Cardiac fibroblast (primary cell): ENCODE results near the gene MBNL1.
"Not testable (repeated sequence)": the region's sequence is repeated elsewhere in the genome, so short reads cannot be mapped to it uniquely, and the experiment has no call there.

Source experiments
- DNase-seq, 2 donors: peaks; one replicate each; pipeline versions ENCODE4 v3.0.0 to v3.0.0-alpha.2; 2010; ENCODE audit warnings: low read depth in 2 of 2
- H3K4me3 ChIP-seq, 2 donors: replicated peaks in 1 of 2; 1 replicate in 1 of 2; 2 replicates in 1 of 2; pipeline ENCODE4 v1.5.1; 2011; ENCODE audit warnings: low read depth in 2 of 2, low read length in 2 of 2, mild to moderate bottlenecking in 2 of 2, moderate library complexity in 1 of 2
- TF ChIP-seq, protein P1 (sequence below): IDR thresholded peaks from one replicate; pipeline ENCODE4 v1.5.1; 2011; ENCODE audit warnings: low read depth, mild to moderate bottlenecking, low read length, inconsistent platforms

The MBNL1 gene

DNA sequence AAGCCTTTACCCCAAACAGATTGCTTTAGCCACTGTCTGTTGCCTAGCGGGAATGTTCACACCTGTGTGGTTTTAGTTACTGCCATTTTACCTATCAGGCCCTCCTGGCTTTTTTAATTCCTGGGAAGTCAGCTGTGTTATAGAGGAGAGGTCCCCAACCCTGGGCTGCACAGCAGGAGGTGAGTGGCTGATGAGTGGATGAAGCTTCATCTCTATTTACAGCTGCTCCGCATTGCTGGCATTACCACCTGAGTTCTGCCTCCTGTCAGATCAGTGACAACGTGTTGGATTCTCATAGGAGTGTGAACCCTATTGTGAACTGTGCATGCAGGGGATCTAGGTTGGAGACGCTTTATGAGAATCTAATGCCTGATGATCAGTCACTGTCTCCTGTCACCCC, 127.0 kb downstream of the MBNL1 start:
- TF ChIP-seq, protein P1, sequence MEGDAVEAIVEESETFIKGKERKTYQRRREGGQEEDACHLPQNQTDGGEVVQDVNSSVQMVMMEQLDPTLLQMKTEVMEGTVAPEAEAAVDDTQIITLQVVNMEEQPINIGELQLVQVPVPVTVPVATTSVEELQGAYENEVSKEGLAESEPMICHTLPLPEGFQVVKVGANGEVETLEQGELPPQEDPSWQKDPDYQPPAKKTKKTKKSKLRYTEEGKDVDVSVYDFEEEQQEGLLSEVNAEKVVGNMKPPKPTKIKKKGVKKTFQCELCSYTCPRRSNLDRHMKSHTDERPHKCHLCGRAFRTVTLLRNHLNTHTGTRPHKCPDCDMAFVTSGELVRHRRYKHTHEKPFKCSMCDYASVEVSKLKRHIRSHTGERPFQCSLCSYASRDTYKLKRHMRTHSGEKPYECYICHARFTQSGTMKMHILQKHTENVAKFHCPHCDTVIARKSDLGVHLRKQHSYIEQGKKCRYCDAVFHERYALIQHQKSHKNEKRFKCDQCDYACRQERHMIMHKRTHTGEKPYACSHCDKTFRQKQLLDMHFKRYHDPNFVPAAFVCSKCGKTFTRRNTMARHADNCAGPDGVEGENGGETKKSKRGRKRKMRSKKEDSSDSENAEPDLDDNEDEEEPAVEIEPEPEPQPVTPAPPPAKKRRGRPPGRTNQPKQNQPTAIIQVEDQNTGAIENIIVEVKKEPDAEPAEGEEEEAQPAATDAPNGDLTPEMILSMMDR = no peak
- H3K4me3 ChIP-seq = no peak overlapping the region
- DNase-seq = no peak

DNA sequence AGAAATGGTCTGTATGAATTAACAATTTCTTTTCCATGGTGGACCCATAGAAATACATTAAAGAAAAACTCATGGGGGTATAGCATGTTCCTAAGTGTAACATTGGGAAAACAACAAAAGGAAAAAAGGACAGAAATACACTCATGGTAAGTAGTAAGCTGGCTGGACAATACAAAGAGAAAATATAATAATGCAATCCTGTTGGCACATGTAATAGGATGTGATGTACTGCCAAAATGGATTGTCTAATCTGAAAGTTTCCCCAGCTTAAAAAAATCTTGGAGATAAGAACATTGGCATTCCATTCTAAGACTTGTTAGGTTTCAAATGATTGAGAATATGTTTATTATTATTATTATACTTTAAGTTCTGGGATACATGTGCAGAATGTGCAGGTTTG, 128.1 kb downstream of the MBNL1 start:
- no peak overlapping the region for H3K4me3 ChIP-seq
- peak; percentile 71 to 86 for DNase-seq
- TF ChIP-seq, protein P1 = no peak

DNA sequence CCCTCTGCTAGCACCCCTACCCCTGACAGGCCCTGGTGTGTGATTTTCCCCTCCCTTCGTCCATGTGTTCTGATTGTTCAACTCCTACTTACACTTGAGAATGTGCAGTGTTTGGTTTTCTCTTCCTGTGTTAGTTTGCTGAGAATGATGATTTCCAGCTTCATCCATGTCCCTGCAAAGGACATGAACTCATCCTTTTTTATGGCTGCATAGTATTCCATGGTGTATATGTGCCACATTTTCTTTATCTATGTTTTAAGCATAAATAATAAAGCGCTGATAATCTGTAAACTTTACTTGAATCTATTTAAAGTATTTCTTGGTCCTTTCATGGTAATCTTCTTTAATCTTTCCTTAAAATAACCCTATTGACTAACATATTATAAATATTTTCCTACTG, 128.6 kb downstream of the MBNL1 start:
- DNase-seq = peak in 1 of 2 donors; percentile 37
- H3K4me3 ChIP-seq = not testable (repeated sequence)

DNA sequence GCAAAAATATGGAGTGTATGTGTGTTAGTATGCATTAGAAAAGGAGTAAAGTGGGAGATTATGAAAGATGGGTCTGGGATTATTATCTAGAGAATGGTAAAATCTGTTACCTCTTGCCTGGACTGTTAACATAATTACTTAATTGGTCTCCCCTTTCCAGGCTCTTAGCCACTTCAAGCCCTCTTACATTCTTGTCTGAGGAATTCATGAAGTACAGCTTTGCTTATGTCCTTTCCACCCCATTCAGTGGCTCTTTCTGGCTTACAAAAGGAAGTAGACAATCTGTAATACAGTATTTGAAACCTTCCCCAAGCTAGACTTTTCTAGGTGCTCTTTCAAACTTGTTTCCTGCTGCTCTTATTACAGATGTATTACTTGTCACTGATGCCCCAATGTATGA, 129.8 kb downstream of the MBNL1 start:
- peak in 1 of 2 donors; percentile 34 for DNase-seq
- H3K4me3 ChIP-seq = no peak overlapping the region
- TF ChIP-seq, protein P1 = no peak

DNA sequence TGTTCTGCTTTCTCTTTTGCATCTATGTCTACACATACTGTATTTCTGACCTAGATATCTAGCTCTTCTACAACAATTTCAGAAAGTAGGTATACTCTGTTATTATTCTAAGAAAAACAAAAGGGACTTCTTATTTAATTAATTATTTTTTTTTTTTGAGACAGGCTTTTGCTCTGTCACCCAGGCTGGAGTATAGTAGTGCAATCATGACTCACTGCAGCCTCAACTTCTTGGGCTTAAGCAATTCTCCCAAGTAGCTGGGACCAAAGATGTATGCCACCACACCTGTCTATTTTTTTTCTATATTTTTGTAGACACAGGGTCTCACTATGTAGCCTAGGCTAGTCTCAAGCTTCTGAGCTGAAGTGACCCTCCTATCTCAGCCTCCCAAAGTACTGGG, 130.6 kb downstream of the MBNL1 start:
- no peak overlapping the region for H3K4me3 ChIP-seq
- TF ChIP-seq, protein P1 = no peak
- DNase-seq = peak; percentile 52 to 88

DNA sequence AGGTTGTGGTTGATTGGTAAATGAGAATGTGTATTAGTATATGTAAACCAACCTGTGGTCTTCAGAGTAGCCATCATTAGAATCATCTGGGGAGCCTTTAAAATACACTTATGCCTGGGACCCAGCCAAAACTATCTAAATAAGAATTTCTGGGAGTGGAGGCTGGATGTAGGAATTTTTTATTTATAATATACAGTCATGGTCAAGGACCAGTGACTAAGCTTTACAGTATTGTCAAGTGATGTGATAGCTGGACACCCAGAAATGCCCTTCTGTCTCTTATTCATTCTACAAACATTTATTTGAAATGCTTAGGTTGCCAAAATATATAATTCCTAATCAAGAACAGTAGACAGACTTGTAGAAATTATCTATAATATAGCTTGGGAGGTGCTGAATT, 132.2 kb downstream of the MBNL1 start:
- peak in 1 of 2 donors; percentile 77 for DNase-seq
- no peak overlapping the region for H3K4me3 ChIP-seq
- TF ChIP-seq, protein P1 = no peak

DNA sequence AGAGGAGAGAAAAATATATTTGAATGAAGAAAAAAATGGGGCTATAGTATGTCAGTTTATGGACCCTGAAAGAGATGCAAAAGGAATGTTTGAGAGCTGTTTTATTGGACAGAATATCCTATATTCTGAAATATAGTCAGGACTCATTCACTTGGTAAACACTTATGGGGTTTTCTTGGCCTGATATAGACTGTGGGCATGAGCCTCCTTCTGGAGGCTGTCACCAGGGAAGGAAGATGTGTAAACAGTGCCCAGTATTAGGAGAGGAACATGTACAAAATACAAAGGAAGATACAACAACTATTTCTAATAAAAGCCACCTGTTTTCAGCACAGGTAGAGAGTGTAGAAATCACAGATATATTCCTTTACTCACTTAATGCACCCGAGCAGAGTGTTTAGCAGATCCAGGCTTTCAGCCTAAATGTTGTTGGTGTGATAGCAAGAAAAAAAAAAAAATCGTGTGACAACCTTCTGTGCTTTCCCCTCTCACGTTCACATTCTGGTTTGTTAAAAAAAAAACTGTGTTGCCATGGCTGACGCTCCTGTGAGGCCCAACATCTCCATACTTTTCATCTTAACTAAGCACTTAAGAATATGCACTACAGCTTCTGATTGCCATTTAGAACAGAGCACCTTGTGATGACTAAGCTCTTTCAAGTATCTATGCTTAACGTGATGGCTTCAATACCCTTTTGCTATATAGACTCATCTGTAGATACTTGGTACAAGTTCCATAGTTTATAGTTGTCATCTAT, 134.1 kb downstream of the MBNL1 start:
- DNase-seq = peak in 1 of 2 donors; percentile 38
- TF ChIP-seq, protein P1 = no peak
- no peak overlapping the region for H3K4me3 ChIP-seq
